ENCODE results near the gene NAT10.

- TF ChIP-seq CTCF (IDR thresholded peaks at IDR 0.05) = no peak
- no peak for TF ChIP-seq EP300 (IDR thresholded peaks at IDR 0.05)
- TF ChIP-seq POLR2AphosphoS5 (IDR thresholded peaks at IDR 0.05) = no peak
- no peak for TF ChIP-seq POLR2A (IDR thresholded peaks at IDR 0.05; ENCODE audit: low read depth)
These were observed 602 bp downstream of the NAT10 start for GRCh38 chr11:34105957-34106504.

Measured in esophagus muscularis mucosa (tissue), 4 donors.